ENCODE data around the gene CLDN15.

Gene CLDN15

GRCh38 chr7:101243646-101244374 lies 6.2 kb upstream of the CLDN15 start:
- DNase-seq, result no peak

- no peak for DNase-seq
Measured at GRCh38 chr7:101241443-101242349, 4.1 kb upstream of the CLDN15 start.

GRCh38 chr7:101241015-101241363 lies 3.4 kb upstream of the CLDN15 start:
- no peak for DNase-seq

- DNase-seq, result no peak
Measured at GRCh38 chr7:101240226-101241014, 2.8 kb upstream of the CLDN15 start.

- DNase-seq, result no peak
Measured at GRCh38 chr7:101239951-101240220, 2.3 kb upstream of the CLDN15 start.

GRCh38 chr7:101239191-101239950 lies 1.8 kb upstream of the CLDN15 start:
- DNase-seq, result no peak

GRCh38 chr7:101238226-101239182 lies 902 bp upstream of the CLDN15 start:
- DNase-seq, result no peak

- no peak for DNase-seq
Measured at GRCh38 chr7:101236292-101236835, 1.2 kb downstream of the CLDN15 start.

GRCh38 chr7:101235522-101235921 lies 2.1 kb downstream of the CLDN15 start:
- DNase-seq, result no peak

GRCh38 chr7:101235050-101235449 lies 2.6 kb downstream of the CLDN15 start:
- no peak for DNase-seq

GRCh38 chr7:101234636-101235035 lies 3.0 kb downstream of the CLDN15 start:
- no peak for DNase-seq

GRCh38 chr7:101233907-101234547 lies 3.6 kb downstream of the CLDN15 start:
- no peak for DNase-seq

- no peak for DNase-seq
Measured at GRCh38 chr7:101232141-101232850, 5.3 kb downstream of the CLDN15 start.

GRCh38 chr7:101231644-101232043 lies 6.0 kb downstream of the CLDN15 start:
- DNase-seq, result no peak

- no peak for DNase-seq
Measured at GRCh38 chr7:101226721-101227120, 10.9 kb downstream of the CLDN15 start.

- no peak for DNase-seq
Measured at GRCh38 chr7:101225650-101226049, 12.0 kb downstream of the CLDN15 start.

- no peak for DNase-seq
Measured at GRCh38 chr7:101223528-101223927, 14.1 kb downstream of the CLDN15 start.

- DNase-seq, result no peak
Measured at GRCh38 chr7:101222275-101222830, 15.2 kb downstream of the CLDN15 start.

GRCh38 chr7:101220295-101220694 lies 17.3 kb downstream of the CLDN15 start:
- no peak for DNase-seq
